Hepatocyte (in vitro differentiated cells): Measurements from ENCODE around the gene KRI1.

ENCODE experiments used
- EZH2 ChIP-seq: fragments of 200-600 bp; sonication (generic); IDR thresholded peaks from 2 replicates; pipeline ENCODE4 v1.6.1; 2016; ENCODE audit warnings: antibody characterized with exemption, mild to moderate bottlenecking, borderline replicate concordance
- EZH2phosphoT487 ChIP-seq: fragments of 200-600 bp; sonication (generic); IDR thresholded peaks from one replicate; pipeline ENCODE4 v1.6.1; 2018; ENCODE audit warnings: antibody characterized with exemption, mild to moderate bottlenecking, low read depth, moderate library complexity; ENCODE audit not compliant: unreplicated experiment, severe bottlenecking
- TF ChIP-seq, protein P1 (sequence below): fragments of 200-600 bp; sonication (generic); IDR thresholded peaks from 2 replicates; pipeline ENCODE4 v1.5.1; 2016; ENCODE audit warnings: antibody characterized with exemption, mild to moderate bottlenecking; ENCODE audit not compliant: poor library complexity

DNA sequence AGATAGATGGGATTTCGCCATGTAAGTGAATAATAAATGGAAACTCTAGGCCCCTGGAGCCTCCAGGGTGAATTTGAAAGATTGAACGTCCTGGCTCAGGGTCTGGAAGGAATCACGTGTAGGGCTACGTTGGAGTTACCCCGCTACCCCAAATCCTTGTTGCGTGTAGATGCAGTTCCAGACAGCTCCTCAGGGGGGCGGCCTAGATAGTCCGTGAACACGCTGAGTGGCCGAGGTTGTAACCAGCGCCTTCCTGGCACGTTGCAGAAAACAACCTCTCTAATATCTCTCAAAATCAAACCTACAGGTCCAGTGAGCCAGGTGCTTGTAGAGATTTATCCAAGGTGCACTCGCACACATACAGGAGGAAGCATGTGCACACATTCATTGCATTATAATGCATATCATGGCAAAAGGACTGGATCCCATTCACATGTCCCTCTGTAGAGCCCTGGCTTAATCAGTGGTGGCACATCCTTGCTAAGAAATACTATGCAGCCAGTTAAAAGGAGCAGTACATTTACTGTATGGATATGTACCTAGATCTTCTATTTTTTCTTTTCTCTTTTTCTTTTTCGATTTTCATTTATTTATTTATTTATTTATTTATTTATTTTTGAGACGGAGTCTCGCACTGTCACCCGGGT, 60.1 kb downstream of the KRI1 start:
- TF ChIP-seq, protein P1, sequence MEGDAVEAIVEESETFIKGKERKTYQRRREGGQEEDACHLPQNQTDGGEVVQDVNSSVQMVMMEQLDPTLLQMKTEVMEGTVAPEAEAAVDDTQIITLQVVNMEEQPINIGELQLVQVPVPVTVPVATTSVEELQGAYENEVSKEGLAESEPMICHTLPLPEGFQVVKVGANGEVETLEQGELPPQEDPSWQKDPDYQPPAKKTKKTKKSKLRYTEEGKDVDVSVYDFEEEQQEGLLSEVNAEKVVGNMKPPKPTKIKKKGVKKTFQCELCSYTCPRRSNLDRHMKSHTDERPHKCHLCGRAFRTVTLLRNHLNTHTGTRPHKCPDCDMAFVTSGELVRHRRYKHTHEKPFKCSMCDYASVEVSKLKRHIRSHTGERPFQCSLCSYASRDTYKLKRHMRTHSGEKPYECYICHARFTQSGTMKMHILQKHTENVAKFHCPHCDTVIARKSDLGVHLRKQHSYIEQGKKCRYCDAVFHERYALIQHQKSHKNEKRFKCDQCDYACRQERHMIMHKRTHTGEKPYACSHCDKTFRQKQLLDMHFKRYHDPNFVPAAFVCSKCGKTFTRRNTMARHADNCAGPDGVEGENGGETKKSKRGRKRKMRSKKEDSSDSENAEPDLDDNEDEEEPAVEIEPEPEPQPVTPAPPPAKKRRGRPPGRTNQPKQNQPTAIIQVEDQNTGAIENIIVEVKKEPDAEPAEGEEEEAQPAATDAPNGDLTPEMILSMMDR = peak; percentile 64
- TF ChIP-seq EZH2 (no peak), EZH2phosphoT487 (no peak)
